ENCODE results near the gene HSBP1L1. TPM values are rescaled to one million over a fixed set of nuclear protein-coding genes. Genes with fewer than 3 reads are reported as not detected.

The HSBP1L1 gene
- polyA plus RNA-seq, 1 of the 3 experiments (the other 2 are of a cell fraction) = 7.4 TPM

DNA sequence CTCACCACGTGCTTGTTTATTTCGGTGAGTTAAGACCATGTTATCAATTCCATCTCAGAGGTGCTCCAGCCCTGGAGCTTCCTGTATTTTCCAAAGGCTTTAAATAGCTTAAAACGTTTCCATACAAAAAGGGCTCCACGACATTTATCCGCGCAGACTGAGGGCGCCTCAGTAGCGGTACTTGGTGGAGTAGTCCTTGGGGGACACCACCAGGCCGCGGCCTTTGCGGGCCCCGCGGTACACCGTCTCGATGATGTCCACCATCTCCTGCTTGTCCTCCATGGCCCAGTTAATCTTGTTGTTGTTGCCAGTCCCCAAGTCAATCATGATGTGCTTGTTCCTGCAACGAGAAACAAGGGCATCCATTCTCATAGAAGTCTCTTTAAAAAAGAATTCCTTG lies 9.1 kb downstream of the HSBP1L1 start:
- Histone ChIP-seq H3K79me2 (ENCODE audit: insufficient read depth) (peaks cover 66% of the 10 kb centered on the region), H4K20me1 (ENCODE audit: insufficient read depth) (peaks cover 51% of the 10 kb centered on the region), H3K36me3 (replicated peaks in 1 of 2; ENCODE audit: control insufficient read depth in 1 of 2, insufficient read depth in 2 of 2, low read length in 1 of 2) (peaks cover 23 to 59% of the 10 kb centered on the region in 2 experiments), H3K9me2 (no peaks in the 10 kb centered on the region), H3K4me2 (no peak overlapping the region), H3K4me3 (ENCODE audit: low read depth in 2 of 2, low read length in 1 of 2) (no peak overlapping the region), H3K9ac (no peak overlapping the region), H3K4me1 (ENCODE audit: control insufficient read depth in 1 of 2, insufficient read depth in 2 of 2, low read depth in 1 of 2, low read length in 1 of 2) (no peaks in the 10 kb centered on the region; a peak in 1 of 4 replicates), H3K27ac (ENCODE audit: low read depth in 2 of 2, low read length in 1 of 2) (no peak overlapping the region), H3K27me3 (ENCODE audit: insufficient read depth) (no peaks in the 10 kb centered on the region), H3F3A (replicated peaks; ENCODE audit: insufficient read depth) (peaks cover 5% of the 10 kb centered on the region), H2AFZ (ENCODE audit: low read depth) (no peak overlapping the region), H3K9me3 (no peaks in the 10 kb centered on the region)
- no peak for DNase-seq
- ChIA-PET CTCF (interaction anchor here (1.5 kb wide), 1 partner anchor 11 kb away, joined by 3 read pairs; no protein-coding TSS in a partner anchor), POLR2A (no interaction called here)
- no peak for TF ChIP-seq NRF1 (IDR thresholded peaks at IDR 0.05; ENCODE audit: low read depth, low read length)
- no peak for TF ChIP-seq PBX3 (IDR thresholded peaks at IDR 0.05)
- no peak for TF ChIP-seq YY1 (IDR thresholded peaks at IDR 0.05; ENCODE audit: low read depth)
- no peak for TF ChIP-seq ELF1 (IDR thresholded peaks at IDR 0.05)
- TF ChIP-seq, protein P1, sequence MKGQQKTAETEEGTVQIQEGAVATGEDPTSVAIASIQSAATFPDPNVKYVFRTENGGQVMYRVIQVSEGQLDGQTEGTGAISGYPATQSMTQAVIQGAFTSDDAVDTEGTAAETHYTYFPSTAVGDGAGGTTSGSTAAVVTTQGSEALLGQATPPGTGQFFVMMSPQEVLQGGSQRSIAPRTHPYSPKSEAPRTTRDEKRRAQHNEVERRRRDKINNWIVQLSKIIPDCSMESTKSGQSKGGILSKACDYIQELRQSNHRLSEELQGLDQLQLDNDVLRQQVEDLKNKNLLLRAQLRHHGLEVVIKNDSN (IDR thresholded peaks at IDR 0.05; ENCODE audit: borderline replicate concordance, low read depth) = no peak
- TF ChIP-seq FOXM1 (IDR thresholded peaks at IDR 0.05; ENCODE audit: low read depth) = no peak
- TF ChIP-seq, protein P2, sequence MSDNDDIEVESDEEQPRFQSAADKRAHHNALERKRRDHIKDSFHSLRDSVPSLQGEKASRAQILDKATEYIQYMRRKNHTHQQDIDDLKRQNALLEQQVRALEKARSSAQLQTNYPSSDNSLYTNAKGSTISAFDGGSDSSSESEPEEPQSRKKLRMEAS (IDR thresholded peaks at IDR 0.05; ENCODE audit: low read depth) = no peak
- TF ChIP-seq RFX5 (IDR thresholded peaks at IDR 0.05; ENCODE audit: low read length) = no peak
- TF ChIP-seq REST (IDR thresholded peaks at IDR 0.05; ENCODE audit: low read depth, low read length) = no peak
- no peak for TF ChIP-seq TEAD4 (IDR thresholded peaks at IDR 0.05; ENCODE audit: borderline replicate concordance, insufficient read depth)
- TF ChIP-seq, protein P3, sequence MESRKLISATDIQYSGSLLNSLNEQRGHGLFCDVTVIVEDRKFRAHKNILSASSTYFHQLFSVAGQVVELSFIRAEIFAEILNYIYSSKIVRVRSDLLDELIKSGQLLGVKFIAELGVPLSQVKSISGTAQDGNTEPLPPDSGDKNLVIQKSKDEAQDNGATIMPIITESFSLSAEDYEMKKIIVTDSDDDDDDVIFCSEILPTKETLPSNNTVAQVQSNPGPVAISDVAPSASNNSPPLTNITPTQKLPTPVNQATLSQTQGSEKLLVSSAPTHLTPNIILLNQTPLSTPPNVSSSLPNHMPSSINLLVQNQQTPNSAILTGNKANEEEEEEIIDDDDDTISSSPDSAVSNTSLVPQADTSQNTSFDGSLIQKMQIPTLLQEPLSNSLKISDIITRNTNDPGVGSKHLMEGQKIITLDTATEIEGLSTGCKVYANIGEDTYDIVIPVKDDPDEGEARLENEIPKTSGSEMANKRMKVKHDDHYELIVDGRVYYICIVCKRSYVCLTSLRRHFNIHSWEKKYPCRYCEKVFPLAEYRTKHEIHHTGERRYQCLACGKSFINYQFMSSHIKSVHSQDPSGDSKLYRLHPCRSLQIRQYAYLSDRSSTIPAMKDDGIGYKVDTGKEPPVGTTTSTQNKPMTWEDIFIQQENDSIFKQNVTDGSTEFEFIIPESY (IDR thresholded peaks at IDR 0.05; ENCODE audit: borderline replicate concordance, low read depth) = no peak
- TF ChIP-seq EZH2phosphoT487 (IDR thresholded peaks at IDR 0.05; ENCODE audit: borderline replicate concordance, low read depth) = no peak
- no peak for TF ChIP-seq EP300 (IDR thresholded peaks at IDR 0.05; ENCODE audit: borderline replicate concordance in 1 of 2, low read depth in 1 of 2, low read length in 1 of 2)
- WGBS (ENCODE audit: low lambda C conversion rate) = 92% methylated on average over 16 of the region's 16 CpGs
